Globus pallidus (tissue), 1 donor: ENCODE results near the gene RAB37.

Experiments
- DNase-seq: peaks from one replicate; pipeline ENCODE4 v3.0.0-alpha.2; 2015; ENCODE audit warnings: low spot score

Gene RAB37, protein sequence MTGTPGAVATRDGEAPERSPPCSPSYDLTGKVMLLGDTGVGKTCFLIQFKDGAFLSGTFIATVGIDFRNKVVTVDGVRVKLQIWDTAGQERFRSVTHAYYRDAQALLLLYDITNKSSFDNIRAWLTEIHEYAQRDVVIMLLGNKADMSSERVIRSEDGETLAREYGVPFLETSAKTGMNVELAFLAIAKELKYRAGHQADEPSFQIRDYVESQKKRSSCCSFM

DNA sequence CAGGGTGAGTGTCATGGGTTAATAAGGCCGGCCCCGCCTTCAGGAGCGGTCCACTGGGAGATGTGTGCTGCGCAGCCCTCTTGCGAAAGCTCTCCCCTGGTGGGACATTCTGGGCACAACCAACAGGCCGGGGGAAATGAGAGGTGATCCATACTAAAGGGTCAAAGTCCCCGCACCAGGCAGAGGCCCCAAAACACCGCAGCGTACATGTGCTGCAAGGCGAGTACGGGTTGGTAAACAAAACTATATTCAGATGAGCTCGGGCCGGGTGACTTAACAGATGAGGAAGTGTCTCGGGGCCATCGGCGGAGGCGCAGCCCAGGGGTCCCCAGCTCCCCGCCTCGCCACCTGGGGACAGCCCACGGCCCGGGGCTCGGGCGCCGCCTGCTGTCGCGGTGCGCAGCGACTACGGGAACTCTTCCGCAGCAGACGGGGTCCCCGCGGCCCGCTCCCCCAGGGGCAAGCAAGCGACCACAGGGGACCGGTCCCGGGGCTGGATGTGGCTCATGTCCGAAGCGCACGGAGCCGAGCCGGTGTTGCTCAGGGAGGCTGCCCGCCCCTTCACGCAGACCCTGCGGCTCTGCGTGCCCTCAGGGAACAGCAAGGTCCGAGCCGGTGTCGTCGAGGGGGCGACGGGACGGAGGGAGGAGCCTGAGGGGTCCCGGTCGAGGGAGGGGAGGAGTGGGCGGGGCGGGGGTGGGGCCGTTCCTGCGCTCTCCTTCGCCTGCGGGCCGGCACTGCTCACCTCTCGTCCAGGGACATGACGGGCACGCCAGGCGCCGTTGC is at the start of gene RAB37:
RAB37 (plus strand) TSS at position 744 of the 786 bp plus-strand sequence; CDS start at position 761, 17 bp downstream.
- no peak for DNase-seq

DNA sequence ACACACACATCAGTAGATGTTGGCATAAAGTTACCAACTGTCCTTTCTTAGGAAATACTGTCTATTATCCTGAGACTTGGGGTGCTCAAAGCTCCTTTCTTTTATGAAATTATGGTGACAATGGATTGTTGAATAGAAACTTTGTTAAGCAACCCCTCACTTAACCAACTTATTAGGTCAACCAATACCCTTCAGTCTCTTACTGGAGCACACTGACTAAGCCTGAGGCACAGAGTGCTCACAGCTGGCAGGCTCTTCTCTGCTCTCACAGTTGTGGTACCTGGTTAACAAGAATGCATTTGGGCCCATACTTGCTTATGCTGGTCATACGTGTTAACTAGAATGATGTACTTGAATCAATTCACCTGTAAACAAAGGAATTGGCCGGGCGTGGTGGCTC is 49.2 kb upstream of the RAB37 start:
- DNase-seq = no peak

DNA sequence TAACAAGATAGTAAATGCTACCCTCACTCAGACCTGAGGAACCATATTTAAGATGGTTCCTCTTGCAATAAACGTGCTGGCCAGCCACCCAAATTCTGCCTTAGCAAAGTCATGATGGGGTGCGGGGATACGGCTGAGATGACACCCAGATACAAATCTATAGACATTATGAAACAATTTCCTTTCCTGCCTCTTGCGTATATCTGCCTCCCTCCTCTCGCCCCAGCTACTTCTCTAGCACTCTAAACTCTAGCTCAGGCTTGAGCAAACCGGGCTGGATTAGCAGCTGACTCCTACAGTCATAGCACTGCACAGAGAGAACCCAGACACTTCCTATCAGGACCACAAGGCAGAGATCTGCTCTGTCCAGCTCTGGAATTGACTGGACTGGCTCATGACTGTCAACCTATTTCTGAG is 46.6 kb upstream of the RAB37 start:
- DNase-seq = no peak

DNA sequence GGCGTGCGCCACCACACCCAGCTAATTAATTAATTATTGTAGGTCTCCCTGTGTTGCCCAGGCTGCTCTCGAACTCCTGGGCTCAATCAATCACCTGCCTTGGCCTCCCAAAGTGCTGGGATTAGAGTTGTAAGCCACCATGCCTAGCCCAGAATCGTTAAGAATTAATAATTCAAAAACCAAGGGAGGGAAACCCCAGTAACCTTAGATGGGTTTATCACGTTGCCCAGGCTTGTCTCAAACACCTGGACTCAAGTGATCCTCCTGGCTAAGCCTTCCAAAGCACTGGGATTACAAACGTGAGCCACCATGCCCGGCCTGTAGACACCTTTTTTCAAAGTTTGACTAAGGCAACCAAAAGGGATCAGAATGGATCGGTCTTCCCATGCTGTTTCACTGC is 45.9 kb upstream of the RAB37 start:
- no peak for DNase-seq

DNA sequence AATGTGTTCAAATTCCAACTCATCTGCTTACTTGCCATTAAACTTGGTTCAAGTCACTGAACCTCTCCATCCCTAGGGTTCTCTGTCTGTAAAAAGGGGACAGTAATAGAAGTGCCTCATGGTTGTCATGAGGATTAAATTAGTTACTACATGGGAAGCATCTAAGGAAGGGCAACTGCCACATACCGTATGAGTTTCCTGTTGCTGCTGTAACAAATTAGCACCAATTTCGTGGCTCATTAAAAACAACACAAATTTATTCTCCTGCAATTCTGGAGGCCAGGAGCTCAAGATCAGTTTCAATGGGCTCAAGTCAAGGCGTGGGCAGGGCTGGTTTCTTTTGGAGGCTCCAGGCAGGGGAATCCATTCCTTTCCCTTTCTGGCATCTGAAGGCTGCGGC is 43.0 kb upstream of the RAB37 start:
- DNase-seq = no peak

DNA sequence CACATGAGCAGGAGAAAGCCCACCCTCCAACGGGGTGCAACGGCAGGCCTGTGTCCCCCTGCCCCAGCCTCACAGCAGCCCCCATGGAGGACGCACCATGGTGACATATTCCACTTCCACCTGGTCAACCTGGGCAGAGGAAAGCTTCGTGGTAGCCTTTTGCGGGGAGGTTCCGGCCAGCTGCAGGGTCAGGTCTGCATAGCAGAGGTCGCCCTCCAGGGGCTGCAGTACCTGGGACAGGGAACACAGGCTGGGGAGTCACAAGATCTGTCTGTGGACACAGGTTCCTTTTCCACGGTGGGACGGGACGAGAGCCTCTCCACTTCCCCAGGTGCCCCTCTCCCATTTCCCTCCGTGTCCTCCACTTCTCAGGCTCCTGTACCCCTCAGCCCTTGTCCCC is 41.4 kb upstream of the RAB37 start:
- no peak for DNase-seq

DNA sequence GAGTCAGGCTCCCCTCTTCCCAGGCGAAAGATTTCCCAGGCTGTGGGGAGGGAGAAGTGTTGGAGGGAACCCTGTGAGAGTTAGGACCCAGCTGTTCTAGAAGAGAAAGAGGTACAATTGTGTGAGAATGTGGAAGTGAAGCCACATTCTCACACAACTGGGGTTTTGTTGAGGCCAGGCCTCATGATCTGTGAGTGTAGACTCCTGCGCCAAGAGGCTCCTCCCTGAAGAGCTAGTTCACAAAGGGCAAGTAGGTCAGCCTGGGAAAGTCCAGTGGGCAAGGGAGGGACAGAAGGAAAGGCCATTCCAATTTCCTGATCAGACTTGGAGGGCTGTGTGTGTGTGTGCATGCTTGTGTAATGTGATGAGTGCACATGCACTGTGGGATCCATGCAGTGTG is 39.5 kb upstream of the RAB37 start:
- no peak for DNase-seq

DNA sequence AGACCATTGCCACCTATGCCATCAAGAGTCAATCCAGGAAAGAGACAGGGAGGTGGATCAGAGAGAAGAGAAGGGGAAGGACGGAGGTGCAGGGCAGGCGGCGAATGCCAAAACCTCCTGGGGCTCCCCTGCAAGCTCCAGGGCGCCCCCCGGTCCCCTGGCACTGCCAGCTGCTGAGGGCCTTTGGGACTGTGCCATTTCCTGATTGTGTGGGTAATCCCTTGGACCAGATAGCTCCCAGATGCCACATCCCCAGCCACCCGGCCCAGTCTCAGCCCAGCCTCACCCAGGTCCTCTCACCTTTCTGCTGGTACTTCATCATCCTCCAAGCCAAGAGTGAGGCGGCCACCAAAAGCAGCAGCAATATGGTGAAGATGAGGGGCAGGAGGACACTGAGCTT is 39.0 kb upstream of the RAB37 start:
- DNase-seq = no peak

DNA sequence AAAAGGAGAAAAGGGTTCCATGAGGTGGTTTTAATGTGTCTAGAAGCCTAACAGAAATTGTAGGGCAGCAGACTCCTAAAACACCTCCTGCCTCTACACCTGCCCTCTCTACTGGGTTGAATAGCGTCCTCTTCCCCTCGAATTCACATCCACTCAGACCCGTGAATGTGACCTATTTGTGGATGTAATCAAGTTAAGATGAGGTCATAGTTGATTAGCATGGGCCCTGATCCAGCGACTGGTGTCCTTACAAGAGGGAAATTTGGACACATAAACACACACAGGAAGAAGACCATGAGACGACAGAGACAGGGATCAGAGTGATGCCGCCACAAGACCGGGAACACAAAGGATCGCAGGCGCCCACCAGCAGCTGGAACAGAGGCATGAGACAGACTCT is 37.8 kb upstream of the RAB37 start:
- DNase-seq = no peak

DNA sequence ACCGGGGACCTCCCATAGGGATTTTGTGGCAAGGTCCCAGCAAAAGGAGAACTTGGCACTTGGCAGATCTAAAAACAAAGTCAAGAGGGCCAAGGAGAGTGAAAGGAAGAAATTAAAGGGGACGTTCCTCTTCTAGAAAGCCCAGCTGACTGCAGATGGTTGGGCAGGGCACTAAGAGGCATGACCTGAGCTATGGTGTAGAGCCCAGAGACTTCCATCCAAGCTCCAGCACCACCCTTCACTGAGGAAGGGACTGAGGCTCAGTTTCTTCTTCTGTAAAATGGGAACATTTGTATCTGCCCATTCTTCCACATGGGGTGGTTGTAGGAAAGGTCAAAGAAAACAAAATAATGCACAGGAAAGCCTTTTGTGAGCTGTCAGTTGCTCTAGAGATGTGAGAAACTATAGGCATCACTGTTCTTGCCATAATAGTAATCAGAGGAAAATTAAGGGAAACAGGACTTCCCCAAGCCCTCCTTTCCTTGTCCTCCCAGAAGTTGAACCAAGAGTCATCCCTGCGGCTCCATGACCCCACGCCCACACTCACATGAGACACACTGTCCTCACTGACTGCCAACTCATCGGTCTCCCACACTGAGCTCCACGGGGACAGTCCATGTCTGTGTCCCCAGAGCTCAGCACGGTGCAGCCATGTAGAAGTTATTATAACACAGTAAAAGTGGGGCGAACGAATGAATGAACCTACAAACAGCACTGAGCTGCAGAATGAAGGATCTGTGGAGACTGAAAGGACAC is 34.8 kb upstream of the RAB37 start:
- no peak for DNase-seq

DNA sequence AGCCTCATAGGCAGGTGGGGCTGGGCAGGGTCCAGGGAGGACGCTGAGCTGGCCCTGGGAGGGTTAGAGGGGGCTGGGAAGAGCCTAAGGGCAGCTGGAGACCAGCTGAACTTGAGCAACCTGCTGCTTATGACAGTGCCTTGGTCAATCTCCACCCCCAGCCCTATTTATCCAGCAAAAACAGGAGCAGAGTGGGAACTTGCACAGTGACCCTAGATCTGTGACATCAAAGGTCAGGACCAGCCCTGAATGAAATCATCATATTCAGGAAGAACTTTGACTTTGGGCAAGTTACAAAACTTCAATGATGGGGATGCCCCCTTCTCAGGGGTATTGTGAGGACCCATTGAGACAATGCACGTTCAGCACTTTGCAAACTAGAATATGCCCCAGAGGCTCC is 33.7 kb upstream of the RAB37 start:
- no peak for DNase-seq

DNA sequence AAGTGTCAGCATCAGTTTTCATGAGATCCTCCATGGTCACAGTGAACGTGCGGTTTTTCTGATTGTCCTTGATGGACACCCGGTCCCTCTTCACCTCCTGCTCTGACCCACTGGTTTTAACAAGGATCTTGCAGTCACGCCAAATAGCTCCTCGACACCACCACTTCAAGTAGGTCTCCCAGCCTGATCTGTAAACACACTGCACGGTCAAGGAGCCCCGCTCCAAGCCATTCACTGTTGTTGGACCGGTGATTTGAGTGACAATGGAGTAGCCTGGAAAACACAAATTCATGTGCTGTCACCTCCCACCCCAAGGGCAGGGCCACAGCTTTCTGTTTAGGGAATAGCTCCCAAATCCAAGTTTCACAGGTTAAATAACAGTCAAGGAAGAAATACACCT is 32.5 kb upstream of the RAB37 start:
- no peak for DNase-seq

DNA sequence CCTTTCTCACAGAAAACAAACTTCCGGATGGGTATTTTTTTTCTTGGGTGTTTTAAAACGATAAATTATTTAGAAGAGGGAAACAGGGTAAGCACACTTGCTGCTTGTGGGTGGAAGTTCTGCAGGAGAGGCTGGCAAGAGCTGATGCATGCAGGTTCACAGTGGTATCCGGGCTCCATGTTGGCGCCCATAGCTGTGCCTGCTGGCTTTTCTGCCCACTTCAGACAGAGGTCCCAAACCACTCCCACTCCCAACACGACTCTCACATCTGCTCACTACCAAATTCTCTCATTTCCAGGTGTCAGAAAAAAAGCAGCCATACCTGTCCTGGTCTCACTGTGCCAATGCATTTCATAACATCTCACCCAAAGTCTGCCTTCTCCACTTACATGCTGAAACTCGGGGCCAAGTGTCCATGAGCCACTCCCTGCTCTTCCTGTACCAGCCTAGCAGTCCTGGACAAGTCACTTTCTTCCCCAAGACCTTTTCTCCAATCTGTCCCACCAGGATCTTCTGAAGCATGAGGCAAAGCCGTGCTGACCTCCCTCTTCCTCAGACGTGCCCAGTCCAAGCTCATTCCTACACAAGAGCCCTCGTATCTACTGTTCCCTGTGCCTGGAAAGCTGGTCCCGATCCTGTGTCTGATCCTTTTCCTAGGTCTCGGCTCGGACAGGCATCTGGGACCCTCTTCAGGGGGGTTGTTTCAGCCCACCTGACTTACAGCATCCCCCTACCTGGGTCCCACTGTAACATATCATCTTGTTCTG is 25.8 kb upstream of the RAB37 start:
- DNase-seq = no peak

DNA sequence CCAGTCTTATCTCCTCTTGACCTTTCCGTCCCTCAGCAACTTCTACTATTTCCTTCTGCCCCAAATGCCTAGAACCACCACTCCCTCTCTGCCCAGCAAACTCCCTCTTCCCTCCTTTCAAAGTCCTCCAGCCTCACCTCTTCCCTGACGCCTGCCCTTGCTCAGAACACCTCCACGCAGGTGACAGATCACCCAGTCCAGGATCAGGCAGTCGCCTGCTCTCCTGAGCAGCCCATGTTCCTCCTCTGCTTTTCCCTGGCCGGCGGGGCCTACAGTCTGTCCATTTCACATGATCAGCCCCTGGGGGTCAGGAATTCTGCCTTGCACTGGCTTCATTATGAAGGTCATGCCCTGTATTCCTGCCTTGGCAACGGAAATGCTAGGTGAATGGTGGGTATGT is 24.8 kb upstream of the RAB37 start:
- DNase-seq = no peak

DNA sequence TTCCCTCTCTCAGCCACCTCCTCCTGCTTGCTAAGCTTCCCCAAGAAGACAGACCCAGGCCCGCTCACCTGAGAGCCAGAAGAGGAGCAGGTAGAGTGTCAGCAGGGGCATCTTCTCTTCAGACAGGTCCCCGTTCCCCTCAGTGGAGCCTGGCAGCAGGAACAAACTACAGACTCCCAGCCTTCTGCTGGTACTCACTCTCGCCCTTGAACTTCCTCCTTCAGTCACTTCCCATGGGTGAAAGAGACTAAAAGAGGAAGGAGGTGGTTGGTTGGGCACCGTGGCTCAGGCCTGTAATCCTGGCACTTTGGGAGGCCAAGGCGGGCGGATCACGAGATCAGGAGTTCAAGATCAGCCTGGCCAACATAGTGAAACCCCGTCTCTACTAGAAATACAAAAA is 24.3 kb upstream of the RAB37 start, which contains the start of gene CD300LF:
CD300LF (minus strand) TSS at position 168 of the 400 bp plus-strand sequence; CDS start at position 111, 57 bp downstream.
- DNase-seq = peak; percentile 43

DNA sequence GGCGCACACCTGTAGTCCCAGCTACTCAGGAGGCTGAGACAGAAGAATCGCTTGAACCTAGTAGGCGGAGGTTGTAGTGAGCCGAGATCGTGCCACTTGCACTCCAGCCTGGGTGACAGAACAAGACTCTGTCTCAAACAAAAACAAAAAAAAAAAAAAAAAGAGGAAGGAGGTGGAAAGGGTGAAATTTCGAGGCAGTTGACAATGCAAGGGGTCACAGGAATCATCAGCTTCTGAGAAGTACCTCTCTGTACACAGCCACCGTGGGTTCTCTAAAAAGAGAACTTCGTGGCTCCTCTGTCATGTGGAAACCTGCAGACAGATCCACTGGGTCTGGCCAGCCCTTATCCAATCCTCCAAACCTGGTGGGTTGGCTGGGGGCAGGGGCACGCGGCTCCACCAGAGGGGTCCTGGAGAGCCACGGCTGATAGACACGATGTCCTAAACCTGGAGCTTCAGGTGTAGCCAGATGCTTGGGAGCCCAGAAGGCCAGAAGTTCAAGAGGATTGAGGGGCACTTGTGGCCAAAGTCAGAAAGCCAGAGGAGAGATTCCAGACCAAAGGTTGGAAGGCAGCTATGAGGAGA is 23.8 kb upstream of the RAB37 start:
- DNase-seq = no peak

DNA sequence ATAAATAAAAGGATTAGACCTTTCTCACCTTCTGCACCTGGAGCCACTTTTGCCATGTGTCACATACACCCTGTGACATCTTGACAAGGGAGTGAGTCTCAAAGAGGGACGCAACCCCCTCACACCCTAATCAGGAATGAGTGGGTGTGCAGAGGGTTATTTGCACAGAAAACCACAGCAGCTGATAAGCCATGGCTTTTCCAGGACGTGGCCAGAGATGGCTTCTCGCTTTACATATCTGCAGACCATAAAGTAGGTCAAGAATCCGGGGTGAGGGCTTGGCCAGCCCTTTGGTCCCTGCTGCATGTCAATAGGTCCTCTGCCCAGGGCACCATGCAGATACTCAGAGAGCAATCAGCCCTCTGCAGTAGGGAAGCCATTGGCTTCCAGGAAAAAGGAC is 21.9 kb upstream of the RAB37 start:
- DNase-seq = no peak

DNA sequence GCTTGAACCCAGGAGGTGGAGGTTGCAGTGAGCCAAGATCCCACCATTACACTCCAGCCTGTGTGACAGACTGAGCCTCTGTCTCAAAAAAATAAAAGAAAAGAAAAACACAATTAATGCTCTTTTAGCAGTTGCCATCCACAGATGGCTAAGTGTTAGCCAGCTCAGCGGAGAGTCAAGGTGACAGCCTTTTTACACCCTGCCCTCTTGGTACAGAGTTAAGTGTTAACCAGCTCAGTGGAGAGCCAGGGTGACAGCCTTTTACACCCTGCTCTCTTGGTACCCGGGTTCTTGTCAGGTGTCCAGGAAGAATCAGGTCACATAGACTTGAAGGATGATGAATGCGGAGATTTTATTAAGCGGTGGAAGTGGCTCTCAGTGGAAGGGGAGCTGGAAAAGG is 16.6 kb upstream of the RAB37 start:
- DNase-seq = no peak

DNA sequence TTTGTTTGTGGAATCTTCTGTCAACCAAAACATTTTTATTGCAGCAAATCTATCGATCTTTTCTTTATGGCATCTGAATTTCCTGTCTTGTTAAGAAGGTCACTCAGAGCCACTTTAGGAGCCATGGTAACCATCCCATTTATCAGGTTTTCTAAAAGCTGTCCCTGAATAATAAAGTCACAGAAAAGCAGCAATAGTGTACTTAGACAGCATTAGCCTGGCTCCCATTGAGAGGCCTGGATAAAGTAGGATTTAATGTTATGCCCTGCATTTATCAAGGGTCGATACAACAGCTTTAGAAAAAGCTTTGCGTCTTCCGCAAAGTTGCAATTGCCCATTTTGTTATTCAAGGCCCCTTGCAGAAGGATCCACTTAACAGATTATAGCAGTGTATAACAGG is 14.3 kb upstream of the RAB37 start:
- no peak for DNase-seq

DNA sequence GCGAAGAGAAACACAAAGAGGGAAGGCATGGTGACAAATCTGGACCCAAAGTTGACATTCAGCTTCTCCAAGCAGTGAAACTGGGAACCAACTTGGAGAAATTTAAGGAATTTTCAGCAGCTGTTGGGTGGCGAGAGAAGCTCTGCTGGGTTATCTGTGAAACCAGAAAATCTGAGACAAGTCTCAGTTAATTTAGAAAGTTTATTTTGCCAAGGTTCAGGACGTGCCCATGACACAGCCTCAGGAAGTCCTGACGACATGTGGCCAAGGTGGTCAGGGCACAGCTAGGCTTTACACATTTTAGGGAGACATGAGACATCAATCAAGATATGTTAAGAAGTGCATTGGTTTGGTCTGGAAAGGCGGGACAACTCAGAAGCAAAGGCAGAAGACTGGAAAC is 13.2 kb upstream of the RAB37 start:
- DNase-seq = no peak

DNA sequence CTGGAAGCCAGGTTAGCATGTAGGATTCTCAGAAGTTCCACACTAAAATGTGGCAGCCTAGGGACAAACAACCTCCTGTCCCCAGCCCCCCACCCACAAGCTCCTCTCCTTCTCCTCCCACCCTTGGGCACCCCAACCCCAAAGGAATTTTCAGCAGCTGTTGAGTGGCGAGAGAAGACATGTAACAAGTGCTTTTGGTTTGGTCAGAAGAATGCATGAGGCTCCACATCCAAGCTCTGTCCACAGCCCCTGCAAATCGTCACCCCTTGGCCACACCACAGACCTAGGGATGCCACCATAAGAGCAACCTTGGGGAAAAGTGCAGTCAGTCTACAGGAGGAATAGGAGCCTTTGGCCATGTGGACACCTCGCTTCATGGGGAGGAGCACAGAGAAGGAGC is 11.9 kb upstream of the RAB37 start:
- no peak for DNase-seq
